NCI-H2081 (cell line): Measurements from ENCODE around the gene CHRM1.

Source experiments
- DNase-seq, 2 experiments: peaks; one replicate each; lab custom pipeline; 2025; lab: John Stamatoyannopoulos, UW

The CHRM1 gene

GRCh38 chr11:62905296-62905695 lies 15.9 kb downstream of the CHRM1 start:
- DNase-seq: no peak

GRCh38 chr11:62902932-62903331 lies 18.2 kb downstream of the CHRM1 start:
- DNase-seq: no peak

DNA sequence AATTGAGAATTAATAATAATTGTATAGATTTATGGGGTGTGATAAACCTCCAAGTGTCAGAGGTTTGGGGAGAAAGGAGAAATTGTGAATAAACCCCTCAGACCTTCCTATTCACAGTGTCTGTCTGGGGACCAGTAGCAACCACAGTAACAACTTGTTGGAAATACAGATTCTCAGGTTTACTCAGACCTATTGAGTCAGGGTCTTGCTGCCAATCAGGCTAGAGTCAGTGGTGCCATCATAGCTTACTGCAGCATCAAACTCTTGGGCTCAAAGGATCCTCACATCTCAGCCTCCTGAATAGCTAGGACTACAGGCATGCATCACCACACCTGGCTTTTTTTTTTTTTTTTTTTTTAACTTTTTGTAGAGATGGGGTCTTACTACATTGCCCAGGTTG lies 23.1 kb downstream of the CHRM1 start:
- DNase-seq: no peak

- DNase-seq: no peak
These were observed 23.9 kb downstream of the CHRM1 start for GRCh38 chr11:62897311-62897710.

GRCh38 chr11:62896049-62896448 lies 25.1 kb downstream of the CHRM1 start:
- DNase-seq: no peak

DNA sequence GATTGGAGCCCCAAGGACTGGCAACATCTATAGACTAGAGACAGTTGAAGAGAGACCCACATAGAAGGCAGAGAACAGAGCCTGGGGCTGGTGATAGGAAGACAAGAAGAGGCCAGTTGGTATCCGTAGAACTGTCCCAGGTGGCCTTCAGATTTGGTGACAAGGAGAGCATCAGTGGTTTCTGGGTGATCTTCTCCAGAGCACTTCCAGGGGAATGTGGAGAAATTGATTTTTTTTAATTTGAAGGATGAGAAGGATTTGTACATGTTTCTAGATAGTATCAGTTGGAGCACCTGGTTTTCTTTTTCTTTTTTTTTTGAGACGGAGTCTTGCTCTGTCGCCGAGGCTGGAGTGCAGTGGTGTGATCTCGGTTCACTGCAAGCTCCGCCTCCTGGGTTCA lies 25.7 kb downstream of the CHRM1 start:
- no peak for DNase-seq

GRCh38 chr11:62892077-62892922 lies 28.9 kb downstream of the CHRM1 start:
- DNase-seq: no peak

DNA sequence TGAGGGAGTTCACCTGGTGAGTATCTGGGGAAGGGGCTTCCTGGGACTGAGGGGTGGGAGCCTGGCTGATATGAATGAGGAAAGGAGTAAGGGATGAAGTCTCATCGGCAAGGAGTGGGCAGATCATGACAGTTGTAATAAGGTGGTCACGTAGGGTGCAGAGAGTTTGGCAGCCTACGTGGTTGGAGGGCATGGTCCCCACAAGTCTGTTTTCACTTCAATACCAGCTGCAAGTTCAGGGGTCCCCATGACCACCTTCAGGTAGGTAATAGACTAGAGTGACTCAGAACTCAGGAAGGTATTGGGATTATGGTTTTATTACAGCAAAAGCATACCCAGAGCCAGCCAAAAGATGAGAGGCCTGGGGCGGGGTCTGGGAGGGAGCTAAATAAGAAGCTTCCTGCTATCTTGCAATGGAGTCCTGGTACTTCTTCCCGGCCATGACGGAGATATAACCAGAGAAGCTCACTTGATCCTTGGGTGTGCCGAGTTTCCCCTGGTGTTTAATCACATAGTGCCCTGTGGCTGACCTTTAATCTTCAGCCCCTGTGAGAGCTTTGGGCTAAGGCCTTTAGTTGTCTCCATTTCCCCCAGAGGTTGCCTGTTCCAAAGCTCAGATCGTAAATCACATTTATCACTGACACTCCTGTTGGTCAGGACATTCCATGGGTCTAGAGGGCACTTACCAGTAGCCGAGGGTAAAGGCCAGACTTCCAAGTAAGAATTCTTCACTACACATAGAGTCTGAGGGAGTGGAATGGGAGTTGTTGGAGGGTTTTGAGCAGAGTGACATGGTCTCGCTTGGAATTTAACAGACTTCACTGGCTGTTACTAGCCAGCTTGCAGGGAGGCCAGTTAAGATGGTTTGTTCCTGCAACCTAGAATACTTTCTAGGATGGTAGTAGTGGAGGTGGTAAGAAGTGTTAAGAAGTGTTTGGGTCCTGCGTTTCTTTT lies 31.4 kb downstream of the CHRM1 start:
- DNase-seq: no peak

- DNase-seq: no peak
These were observed 32.1 kb downstream of the CHRM1 start for GRCh38 chr11:62889126-62889483.

DNA sequence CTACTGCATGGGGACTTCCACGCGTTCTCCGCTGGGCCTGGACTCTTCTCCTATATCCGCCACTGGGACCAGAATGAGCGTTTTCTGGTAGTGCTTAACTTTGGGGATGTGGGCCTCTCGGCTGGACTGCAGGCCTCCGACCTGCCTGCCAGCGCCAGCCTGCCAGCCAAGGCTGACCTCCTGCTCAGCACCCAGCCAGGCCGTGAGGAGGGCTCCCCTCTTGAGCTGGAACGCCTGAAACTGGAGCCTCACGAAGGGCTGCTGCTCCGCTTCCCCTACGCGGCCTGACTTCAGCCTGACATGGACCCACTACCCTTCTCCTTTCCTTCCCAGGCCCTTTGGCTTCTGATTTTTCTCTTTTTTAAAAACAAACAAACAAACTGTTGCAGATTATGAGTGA lies 32.8 kb downstream of the CHRM1 start:
- DNase-seq: no peak

GRCh38 chr11:62885137-62885750 lies 35.9 kb downstream of the CHRM1 start:
- no peak for DNase-seq

DNA sequence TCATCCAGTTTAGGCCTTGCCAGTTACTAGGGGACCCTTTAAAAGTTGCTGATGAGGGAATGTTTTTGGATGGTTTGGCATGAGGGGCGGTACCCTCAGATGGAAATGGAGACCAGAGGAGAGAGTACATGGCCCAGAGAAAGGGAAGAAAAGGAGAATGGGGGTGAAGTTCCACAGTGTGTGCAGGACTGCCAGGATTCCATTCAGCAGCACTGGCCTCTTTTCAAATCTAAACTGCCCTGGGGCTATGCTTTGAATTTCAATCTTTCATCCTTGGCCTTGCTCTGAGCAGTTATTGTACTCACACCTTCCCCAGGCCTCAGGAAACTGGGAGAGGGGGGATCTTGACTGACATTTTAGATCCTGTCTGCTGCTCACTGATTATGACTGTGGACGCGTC lies 37.5 kb downstream of the CHRM1 start:
- DNase-seq: no peak

DNA sequence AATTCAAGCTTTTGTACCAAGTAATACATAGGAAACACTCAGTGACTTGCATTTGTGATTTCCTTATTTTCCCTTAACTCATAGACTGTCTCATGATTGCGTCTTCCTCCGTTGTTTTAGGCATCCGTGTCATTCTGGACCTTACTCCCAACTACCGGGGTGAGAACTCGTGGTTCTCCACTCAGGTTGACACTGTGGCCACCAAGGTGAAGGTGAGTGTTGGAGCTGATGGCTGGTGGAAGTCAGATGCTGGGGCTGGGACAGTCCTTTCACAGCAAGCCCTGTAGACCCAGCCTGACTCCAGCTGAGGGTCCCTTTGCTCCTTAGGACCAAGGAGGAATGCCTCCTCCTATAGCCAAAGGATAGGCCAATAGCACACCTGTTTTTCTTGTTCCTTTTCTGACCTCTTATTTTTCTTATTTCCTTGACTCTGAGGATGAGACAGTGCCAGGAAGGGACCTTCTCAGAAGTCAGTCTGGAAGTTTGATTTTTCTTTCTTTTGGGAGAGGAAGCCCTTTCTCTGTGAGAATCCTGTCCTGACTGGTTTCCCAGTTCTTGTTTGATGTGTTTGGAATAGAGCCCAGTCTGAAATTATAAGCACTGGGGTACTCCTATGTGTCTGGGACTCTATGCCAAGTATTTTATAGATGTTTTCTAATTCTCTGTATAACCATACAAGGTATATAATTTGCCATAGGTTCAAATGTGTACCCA lies 38.2 kb downstream of the CHRM1 start:
- no peak for DNase-seq

- no peak for DNase-seq
These were observed 38.8 kb downstream of the CHRM1 start for GRCh38 chr11:62882431-62882749.

GRCh38 chr11:62881579-62882430 lies 39.4 kb downstream of the CHRM1 start:
- peak; percentile 78 to 83 for DNase-seq

DNA sequence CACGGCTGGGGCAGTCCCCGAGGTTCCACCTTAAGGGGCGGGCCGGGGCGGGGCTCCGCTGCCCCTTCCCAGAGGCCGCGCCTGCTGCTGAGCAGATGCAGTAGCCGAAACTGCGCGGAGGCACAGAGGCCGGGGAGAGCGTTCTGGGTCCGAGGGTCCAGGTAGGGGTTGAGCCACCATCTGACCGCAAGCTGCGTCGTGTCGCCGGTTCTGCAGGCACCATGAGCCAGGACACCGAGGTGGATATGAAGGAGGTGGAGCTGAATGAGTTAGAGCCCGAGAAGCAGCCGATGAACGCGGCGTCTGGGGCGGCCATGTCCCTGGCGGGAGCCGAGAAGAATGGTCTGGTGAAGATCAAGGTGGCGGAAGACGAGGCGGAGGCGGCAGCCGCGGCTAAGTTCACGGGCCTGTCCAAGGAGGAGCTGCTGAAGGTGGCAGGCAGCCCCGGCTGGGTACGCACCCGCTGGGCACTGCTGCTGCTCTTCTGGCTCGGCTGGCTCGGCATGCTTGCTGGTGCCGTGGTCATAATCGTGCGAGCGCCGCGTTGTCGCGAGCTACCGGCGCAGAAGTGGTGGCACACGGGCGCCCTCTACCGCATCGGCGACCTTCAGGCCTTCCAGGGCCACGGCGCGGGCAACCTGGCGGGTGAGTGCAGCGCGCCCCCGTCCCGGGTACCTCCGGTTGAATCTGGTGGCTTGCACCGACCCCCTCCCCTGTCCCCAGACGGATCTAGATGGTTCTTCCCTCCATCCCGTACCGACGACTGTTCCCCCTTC lies 40.2 kb downstream of the CHRM1 start, which contains the start of gene SLC3A2:
Gene SLC3A2, plus strand, starts transcription at position 94 of the 776 bp plus-strand sequence. Its CDS starts 128 bp downstream, at position 222.
- DNase-seq: peak; percentile 76 to 85

GRCh38 chr11:62880231-62880802 lies 40.8 kb downstream of the CHRM1 start:
- DNase-seq: no peak

GRCh38 chr11:62879235-62879978 lies 41.8 kb downstream of the CHRM1 start:
- no peak for DNase-seq

- DNase-seq: no peak
These were observed 44.5 kb downstream of the CHRM1 start for GRCh38 chr11:62876712-62877111.
